Hematopoietic multipotent progenitor cell (in vitro differentiated cells): Measurements from ENCODE around the gene TRMT10B. TPM values are rescaled to one million over a fixed set of nuclear protein-coding genes. Genes with fewer than 3 reads are reported as not detected.
A peak's percentile ranks its signal among the peaks of the same experiment; 100 is the strongest.
"Not testable (repeated sequence)": the region's sequence is repeated elsewhere in the genome, so short reads cannot be mapped to it uniquely, and the experiment has no call there.

Source experiments
- DNase-seq, 3 donors: peaks; one replicate each; pipeline ENCODE4 v3.0.0-alpha.2; 2011 to 2015; ENCODE audit warnings: low read depth in 2 of 3, low spot score in 2 of 3
- total RNA-seq: library from RNA; depleted of rRNA; stranded (reverse); fragments of >200 nt; gene quantifications from one replicate; pipeline ENCODE4 v1.2.3, GENCODE V29; 2012

TRMT10B gene
- total RNA-seq, 1 donor, result 3.2 TPM

DNA sequence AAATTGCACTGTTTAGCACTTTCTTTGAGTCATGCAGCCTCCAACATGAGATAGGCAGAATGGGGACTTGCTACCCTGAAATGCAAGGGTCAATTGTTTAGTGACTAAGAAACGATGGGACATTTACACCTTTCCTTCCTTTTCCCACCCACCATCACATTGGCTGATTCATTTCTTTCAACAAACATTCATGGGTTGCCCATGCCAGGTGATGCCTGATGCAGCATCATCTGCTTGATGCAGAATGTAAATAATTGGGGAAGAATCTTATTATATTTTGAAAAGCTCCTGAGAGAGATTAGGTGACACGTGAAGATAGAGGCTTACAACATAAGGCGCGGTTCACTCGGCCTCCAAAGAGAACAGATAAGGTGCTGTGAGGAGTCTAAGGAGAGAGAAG lies 4.5 kb upstream of the TRMT10B start:
- DNase-seq, result no peak

GRCh38 chr9:37751186-37751585 lies 2.4 kb upstream of the TRMT10B start:
- no peak for DNase-seq

- DNase-seq, result not testable (repeated sequence)
These were observed 1.9 kb upstream of the TRMT10B start for GRCh38 chr9:37751704-37752103.

DNA sequence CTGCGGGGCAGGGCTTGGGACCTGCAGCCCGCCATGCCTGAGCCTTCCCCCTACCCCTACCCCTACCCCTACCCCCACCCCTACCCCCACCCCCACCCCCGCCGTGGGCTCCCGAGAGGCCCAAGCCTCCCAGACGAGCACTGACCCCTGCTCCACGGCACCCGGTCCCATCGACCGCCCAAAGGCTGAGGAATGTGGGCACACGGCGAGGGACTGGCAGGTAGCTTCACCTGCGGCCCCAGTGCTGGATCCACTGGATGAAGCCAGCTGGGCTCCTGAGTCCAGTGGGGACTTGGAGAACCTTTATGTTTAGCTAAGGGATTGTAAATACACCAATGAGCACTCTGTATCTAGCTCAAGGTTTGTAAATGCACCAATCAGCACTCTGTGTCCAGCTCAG lies 1.5 kb upstream of the TRMT10B start:
- not testable (repeated sequence) for DNase-seq

GRCh38 chr9:37752642-37753488 lies 740 bp upstream of the TRMT10B start:
- no peak for DNase-seq

DNA sequence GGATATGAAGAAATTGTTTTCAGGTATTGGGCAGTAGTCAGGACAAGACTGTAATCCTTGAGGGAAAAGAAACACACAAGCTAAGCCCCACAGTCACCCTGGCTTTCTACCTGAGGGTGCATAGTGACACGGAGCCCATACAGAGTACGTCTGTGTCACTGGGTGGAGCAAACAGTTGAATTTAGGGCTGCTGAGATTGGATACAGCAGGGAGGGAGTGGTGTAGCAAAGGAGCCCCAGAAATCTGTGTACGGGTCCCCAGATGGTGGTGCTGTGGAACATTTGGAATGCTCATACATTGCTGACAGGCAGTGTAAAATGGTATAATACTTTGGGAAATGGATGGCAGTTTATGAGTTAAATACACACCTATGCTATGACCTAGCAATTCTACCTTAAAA lies 5.1 kb downstream of the TRMT10B start:
- DNase-seq, result no peak

DNA sequence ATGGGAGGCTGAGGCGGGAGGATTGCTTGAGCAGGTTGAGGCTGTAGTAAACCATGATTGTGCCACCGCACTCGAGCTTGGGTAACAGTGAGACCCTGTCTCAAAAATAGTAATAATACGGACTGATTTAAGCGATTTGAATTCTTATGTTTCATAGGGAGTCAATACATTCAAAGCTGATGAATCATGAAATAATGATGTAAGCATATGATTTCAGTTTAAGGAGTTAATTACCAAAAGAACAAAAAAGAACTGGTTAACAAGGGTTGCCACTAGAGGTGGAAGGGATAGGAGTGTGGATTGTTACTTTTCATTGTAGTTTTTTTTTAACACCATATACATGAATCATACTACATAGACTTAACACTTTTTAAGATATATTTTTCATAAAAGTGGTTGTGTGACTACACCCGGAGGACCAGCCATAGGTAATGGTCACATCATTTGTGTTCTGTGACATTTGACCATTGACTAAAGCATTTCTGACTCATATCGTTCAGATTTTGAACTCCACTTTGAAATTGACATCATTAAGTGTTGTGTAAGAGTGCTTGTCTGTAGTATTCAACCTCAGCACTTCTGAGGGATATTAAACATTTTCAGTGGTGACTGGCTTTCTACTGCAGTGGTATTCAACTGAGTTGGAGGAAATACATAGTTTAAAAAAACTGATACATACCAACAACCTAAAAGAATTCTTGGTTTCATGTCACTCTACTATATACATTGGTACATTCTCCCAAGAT lies 7.0 kb downstream of the TRMT10B start:
- no peak for DNase-seq

DNA sequence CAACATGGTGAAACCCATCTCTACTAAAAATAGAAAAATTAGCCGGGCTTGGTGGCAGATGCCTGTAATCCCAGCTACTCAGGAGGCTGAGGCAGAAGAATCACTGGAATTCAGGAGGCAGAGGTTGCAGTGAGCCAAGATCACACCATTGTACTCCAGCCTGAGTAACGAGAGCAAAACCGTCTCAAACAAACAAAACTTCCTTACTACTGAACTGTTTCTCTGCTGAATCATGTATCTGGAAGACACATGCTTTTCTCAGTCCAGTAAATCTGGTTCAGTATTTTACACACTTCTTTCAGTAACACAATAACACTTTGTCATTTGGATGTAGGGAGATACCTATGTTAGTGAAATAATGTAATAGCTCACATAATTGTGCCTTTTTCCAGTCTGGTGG lies 7.9 kb downstream of the TRMT10B start:
- DNase-seq, result no peak

- DNase-seq, result not testable (repeated sequence)
These were observed 11.7 kb downstream of the TRMT10B start for GRCh38 chr9:37765263-37765662.

- no peak for DNase-seq
These were observed 15.7 kb downstream of the TRMT10B start for GRCh38 chr9:37769306-37769705.

DNA sequence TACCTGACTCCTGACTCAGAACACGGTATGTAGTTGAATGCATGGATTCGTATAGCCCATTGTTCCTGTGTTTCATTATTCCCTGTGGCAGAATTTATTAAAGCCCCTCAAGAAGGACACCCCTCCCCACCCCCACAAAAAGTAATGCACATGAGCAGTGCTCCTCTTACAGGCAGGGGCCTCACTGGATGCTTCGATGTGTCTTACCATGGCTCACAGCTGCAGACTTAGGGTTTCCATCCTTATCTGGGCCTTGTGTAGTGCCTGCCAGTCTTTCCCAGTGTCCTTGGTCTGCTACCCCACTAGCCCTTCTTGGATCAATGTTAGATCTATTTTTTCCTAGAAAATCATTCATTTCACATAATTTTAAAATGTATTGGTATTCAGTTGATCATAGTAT lies 16.4 kb downstream of the TRMT10B start:
- no peak for DNase-seq

DNA sequence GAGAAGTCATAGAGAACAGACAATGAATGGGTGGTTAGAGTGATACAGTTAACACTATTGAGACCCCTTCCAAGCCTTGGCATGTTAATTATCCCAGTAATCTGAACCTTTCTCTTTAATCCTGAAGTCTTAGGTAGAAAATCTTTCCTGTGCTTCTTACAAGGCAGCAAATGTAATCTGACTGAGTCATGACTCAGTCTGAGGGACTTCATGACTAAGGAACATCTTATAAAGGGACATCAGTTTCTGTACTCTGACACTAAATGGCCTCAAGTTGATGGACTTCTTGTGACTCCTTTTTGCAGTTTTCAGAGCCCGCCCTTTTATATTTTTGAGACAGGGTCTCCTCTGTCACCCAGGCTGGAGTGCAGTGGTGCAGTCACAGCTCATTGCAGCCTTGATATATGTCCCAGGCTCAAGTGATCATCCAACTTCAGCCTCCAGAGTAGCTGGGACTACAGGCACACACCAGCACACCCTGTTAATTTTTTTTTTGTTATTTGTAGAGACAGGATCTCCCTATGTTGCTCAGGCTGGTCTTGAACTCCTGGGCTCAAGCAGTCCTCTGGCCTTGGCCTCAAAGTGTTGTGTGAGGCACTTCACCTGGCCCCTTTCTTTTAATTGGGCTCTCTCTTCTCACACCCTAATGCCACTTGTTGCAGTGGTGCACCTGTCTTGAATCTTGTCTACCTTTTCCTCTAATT lies 21.8 kb downstream of the TRMT10B start:
- DNase-seq, result no peak

DNA sequence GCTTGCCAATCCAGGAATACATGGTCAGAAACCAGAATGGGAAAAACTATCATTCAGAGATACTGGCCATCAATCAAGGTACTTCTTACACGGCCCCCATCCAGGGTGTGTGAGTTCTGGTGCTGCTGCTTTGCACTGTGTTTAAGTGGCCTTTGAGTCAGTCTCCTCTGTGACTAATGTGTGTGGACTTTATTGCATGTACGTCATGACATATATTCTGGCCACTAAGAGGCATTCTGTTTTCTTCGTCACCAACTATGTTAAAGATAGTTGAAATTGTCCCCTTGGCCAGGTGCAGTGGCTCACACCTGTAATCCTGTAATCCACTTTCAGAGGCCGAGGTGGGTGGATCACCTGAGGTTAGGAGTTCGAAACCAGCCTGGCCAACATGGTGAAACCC lies 22.7 kb downstream of the TRMT10B start:
- DNase-seq, result no peak

DNA sequence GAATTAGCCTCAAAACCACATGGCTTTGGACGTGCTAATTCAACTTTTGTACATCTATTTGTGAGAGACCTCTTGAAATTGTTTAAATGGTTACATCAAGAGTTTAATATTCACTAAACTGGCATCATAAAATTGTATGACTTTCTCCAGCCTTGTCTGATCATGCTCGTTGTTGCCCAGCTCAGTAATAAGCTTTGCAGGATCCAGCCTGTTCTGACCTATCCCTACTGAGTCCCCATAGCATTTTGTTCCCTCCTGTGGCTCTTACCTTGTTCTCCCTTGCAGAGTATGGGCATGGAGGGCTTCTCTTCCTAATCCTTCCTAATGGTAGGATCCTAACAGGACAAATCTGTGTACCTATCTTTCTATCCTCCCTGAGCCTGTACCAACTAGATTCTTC lies 24.9 kb downstream of the TRMT10B start:
- no peak for DNase-seq

DNA sequence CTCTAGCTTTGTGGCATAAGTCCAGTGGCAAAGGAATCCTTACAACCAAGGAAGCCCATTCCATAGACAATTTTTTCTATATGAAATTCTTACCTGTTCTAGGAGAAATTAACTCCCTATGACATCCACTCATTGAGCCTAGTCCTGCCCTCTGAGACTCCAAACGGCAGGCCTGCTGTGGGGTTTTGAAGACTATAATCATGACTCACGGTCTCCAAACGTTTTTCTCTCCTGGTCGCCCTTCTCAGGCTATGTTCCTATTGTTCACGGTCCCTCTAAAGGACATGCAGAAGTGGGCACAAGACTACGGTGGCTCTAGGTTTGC lies 30.6 kb downstream of the TRMT10B start:
- no peak for DNase-seq

GRCh38 chr9:37784616-37785483 lies 31.2 kb downstream of the TRMT10B start, which contains the start of gene EXOSC3:
Gene EXOSC3 (minus strand): TSS chr9:37785064. CDS start chr9:37785044, 20 bp downstream.
- peak; percentile 69 to 92 (median 90) for DNase-seq

- DNase-seq, result peak in 1 of 3 donors; percentile 6
These were observed 33.5 kb downstream of the TRMT10B start for GRCh38 chr9:37787059-37787458.

GRCh38 chr9:37788332-37788731 lies 34.7 kb downstream of the TRMT10B start:
- no peak for DNase-seq

GRCh38 chr9:37790096-37790495 lies 36.5 kb downstream of the TRMT10B start:
- DNase-seq, result no peak

GRCh38 chr9:37792122-37792521 lies 38.5 kb downstream of the TRMT10B start:
- DNase-seq, result no peak
